ENCODE data around the gene SLC10A7. TPM values are rescaled to one million over a fixed set of nuclear protein-coding genes. Genes with fewer than 3 reads are reported as not detected.
A peak's percentile ranks its signal among the peaks of the same experiment; 100 is the strongest.

SLC10A7 gene
- total and polyA plus RNA-seq, 2 donors (not counting 1 experiment from before 2014, with no cell fraction given), result 7.4 to 12.6 TPM

DNA sequence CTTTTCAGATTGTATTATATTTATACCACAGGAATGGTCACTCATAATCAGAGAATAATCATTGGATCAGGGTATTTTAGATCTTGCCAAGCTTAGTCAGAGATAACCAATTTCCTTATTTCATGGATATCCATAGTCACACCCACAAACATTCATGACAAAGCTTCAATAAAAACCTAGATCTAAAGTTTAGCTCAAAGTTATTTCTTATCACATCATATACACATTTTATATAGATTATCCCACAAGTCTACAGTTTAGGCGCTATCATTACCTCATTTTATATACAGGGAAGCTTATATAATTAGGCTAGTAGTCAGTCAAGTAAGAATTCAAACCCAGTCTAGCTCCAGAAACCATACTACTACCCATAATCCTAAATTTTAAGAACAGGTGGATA, 82.3 kb downstream of the SLC10A7 start:
- H2AFZ ChIP-seq (ENCODE audit: low read length), result no peak overlapping the region
- H3K9me3 ChIP-seq (ENCODE audit: control insufficient read depth, insufficient read depth, low read depth, low read length), result no peaks in the 10 kb centered on the region
- no peak for DNase-seq (ENCODE audit: low read depth in 2 of 2)
- no peaks in the 10 kb centered on the region for H3K27me3 ChIP-seq (ENCODE audit: control insufficient read depth, insufficient read depth, low read length)
- H3K4me2 ChIP-seq (ENCODE audit: extremely low read depth, insufficient read depth, low read length), result no peak overlapping the region
- no peak overlapping the region for H3K27ac ChIP-seq (ENCODE audit: insufficient read depth, low read length)
- no peak overlapping the region for H3K9ac ChIP-seq (ENCODE audit: insufficient read depth, low read length)
- no peak for TF ChIP-seq EZH2 (IDR thresholded peaks at IDR 0.05; ENCODE audit: low read length, missing control alignments)
- TF ChIP-seq CTCF (conservative IDR thresholded peaks at IDR 0.05 in 1 of 2, IDR thresholded peaks at IDR 0.05 in 1 of 2; ENCODE audit: low read depth in 1 of 2, low read length in 2 of 2), result no peak
- H3K4me1 ChIP-seq (ENCODE audit: control insufficient read depth, extremely low read depth, insufficient read depth, low read length), result peaks cover 2% of the 10 kb centered on the region
- no peaks in the 10 kb centered on the region for H3K79me2 ChIP-seq (ENCODE audit: control insufficient read depth, insufficient read depth, low read length)
- no peak overlapping the region for H3K4me3 ChIP-seq (replicated peaks in 1 of 4; ENCODE audit: control extremely low read depth in 1 of 4, insufficient read depth in 1 of 4, low read depth in 3 of 4, low read length in 4 of 4)
- no peaks in the 10 kb centered on the region for H3K36me3 ChIP-seq (ENCODE audit: control insufficient read depth, insufficient read depth, low read length)
- H4K20me1 ChIP-seq (ENCODE audit: control insufficient read depth, extremely low read depth, insufficient read depth, low read length), result no peaks in the 10 kb centered on the region

DNA sequence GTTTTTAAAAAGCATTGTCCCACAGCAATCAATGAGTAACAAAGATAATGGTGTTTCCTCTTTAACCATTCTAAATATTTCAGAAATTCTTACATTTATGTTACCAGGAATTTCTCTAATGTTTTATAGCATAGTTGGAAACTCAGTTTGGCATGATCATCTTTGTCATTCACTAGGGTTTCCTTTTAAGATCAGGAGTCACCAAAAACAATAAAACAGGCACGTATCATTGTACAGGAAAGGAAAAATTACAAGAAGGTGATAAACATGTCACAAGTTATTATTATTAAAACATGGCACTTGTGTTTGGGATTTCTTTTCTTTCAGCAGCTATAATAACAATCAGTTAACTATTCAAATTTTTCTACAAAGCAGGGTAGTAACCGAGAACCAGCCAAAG, 84.0 kb downstream of the SLC10A7 start:
- Histone ChIP-seq H4K20me1 (ENCODE audit: control insufficient read depth, extremely low read depth, insufficient read depth, low read length) (no peaks in the 10 kb centered on the region), H3K27me3 (ENCODE audit: control insufficient read depth, insufficient read depth, low read length) (no peaks in the 10 kb centered on the region), H3K4me2 (ENCODE audit: extremely low read depth, insufficient read depth, low read length) (no peak overlapping the region), H3K27ac (ENCODE audit: insufficient read depth, low read length) (no peak overlapping the region), H3K9me3 (ENCODE audit: control insufficient read depth, insufficient read depth, low read depth, low read length) (no peaks in the 10 kb centered on the region), H3K36me3 (ENCODE audit: control insufficient read depth, insufficient read depth, low read length) (no peaks in the 10 kb centered on the region), H3K9ac (ENCODE audit: insufficient read depth, low read length) (no peak overlapping the region), H3K4me3 (replicated peaks in 1 of 4; ENCODE audit: control extremely low read depth in 1 of 4, insufficient read depth in 1 of 4, low read depth in 3 of 4, low read length in 4 of 4) (no peak overlapping the region), H3K79me2 (ENCODE audit: control insufficient read depth, insufficient read depth, low read length) (no peaks in the 10 kb centered on the region), H3K4me1 (ENCODE audit: control insufficient read depth, extremely low read depth, insufficient read depth, low read length) (peaks cover 2% of the 10 kb centered on the region), H2AFZ (ENCODE audit: low read length) (no peak overlapping the region)
- TF ChIP-seq CTCF (conservative IDR thresholded peaks at IDR 0.05 in 1 of 2, IDR thresholded peaks at IDR 0.05 in 1 of 2; ENCODE audit: low read depth in 1 of 2, low read length in 2 of 2) (no peak), EZH2 (IDR thresholded peaks at IDR 0.05; ENCODE audit: low read length, missing control alignments) (no peak)
- DNase-seq (ENCODE audit: low read depth in 2 of 2), result no peak

DNA sequence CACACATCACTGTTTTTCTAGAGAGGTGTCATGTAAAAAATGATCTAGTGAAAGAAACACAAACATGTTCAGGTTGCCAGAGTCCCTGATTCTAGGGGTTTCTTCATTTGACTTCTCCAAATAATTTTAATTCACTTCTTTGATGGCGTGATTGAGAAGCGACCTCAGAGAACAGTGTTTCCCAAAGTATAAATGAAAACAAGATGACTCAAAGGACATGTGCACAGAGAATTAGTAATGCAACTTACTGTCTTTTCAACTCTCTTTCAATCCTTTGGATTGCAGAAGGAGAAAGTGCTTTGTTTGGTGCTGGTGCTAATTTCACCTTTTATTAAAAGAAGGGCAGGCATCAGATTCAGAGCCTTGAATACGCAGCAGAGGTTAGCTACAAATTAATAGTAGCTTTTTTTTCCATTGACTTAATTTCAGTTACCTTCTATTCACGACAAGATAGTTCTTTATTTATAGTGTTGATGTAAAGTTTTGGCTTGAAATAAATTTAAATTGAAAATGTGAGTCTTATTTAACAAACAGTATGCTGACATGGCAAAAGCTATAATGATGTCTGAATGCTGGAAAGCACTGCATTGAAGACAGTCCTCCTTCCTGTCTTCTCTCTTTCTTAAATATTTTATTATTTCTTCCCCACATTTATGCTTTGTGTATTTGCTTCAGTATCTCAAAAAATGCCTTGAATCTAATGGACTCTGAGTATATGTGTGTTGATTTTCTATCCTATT, 85.1 kb downstream of the SLC10A7 start:
- no peak overlapping the region for H3K27ac ChIP-seq (ENCODE audit: insufficient read depth, low read length)
- H3K27me3 ChIP-seq (ENCODE audit: control insufficient read depth, insufficient read depth, low read length), result no peaks in the 10 kb centered on the region
- no peaks in the 10 kb centered on the region for H3K36me3 ChIP-seq (ENCODE audit: control insufficient read depth, insufficient read depth, low read length)
- H3K9me3 ChIP-seq (ENCODE audit: control insufficient read depth, insufficient read depth, low read depth, low read length), result no peaks in the 10 kb centered on the region
- DNase-seq (ENCODE audit: low read depth in 2 of 2), result peak; percentile 8 to 9
- H3K4me2 ChIP-seq (ENCODE audit: extremely low read depth, insufficient read depth, low read length), result peak overlapping the region; percentile 48
- H3K79me2 ChIP-seq (ENCODE audit: control insufficient read depth, insufficient read depth, low read length), result no peaks in the 10 kb centered on the region
- H3K9ac ChIP-seq (ENCODE audit: insufficient read depth, low read length), result no peak overlapping the region
- no peak overlapping the region for H2AFZ ChIP-seq (ENCODE audit: low read length)
- H3K4me3 ChIP-seq (replicated peaks in 1 of 4; ENCODE audit: control extremely low read depth in 1 of 4, insufficient read depth in 1 of 4, low read depth in 3 of 4, low read length in 4 of 4), result no peak overlapping the region
- no peaks in the 10 kb centered on the region for H4K20me1 ChIP-seq (ENCODE audit: control insufficient read depth, extremely low read depth, insufficient read depth, low read length)
- TF ChIP-seq EZH2 (IDR thresholded peaks at IDR 0.05; ENCODE audit: low read length, missing control alignments) (no peak), CTCF (conservative IDR thresholded peaks at IDR 0.05 in 1 of 2, IDR thresholded peaks at IDR 0.05 in 1 of 2; ENCODE audit: low read depth in 1 of 2, low read length in 2 of 2) (no peak)
- H3K4me1 ChIP-seq (ENCODE audit: control insufficient read depth, extremely low read depth, insufficient read depth, low read length), result peaks cover 2% of the 10 kb centered on the region
